ENCODE data around the gene UFM1. TPM values are rescaled to one million over a fixed set of nuclear protein-coding genes. Genes with fewer than 3 reads are reported as not detected.

The UFM1 gene
- total and polyA plus RNA-seq, 9 of the 15 experiments (the other 6 are each of a cell fraction or from before 2014, with no cell fraction given): 26.3 to 58.5 (median 36.1) TPM

GRCh38 chr13:38308736-38309135 is 40.9 kb upstream of the UFM1 start:
- POLR2A ChIA-PET: no interaction called here
- 11% methylated on average over 2 of the region's 2 CpGs for WGBS (ENCODE audit: insufficient coverage, low coverage, missing lambda C conversion rate)

More at GRCh38 chr13:38308736-38309135, 40.9 kb upstream of the UFM1 start:
- H3K4me2 ChIP-seq (ENCODE audit: insufficient read depth, low read length): no peak overlapping the region
- no peak overlapping the region for H2AFZ ChIP-seq (ENCODE audit: low read depth, low read length)
- no peaks in the 10 kb centered on the region for H3K9me3 ChIP-seq (replicated peaks; ENCODE audit: control insufficient read depth, insufficient read depth, low read depth, low read length)
- no peaks in the 10 kb centered on the region for H3K4me1 ChIP-seq (replicated peaks in 1 of 2; ENCODE audit: control insufficient read depth in 2 of 2, insufficient read depth in 2 of 2, low read length in 2 of 2)
- H3K27me3 ChIP-seq (ENCODE audit: control insufficient read depth in 2 of 2, insufficient read depth in 2 of 2, low read length in 2 of 2): no peaks in the 10 kb centered on the region
- FAIRE-seq: no peak
- no peak for TF ChIP-seq ZNF224 (CRISPR knock-in tag; IDR thresholded peaks at IDR 0.05)
- TF ChIP-seq ZNF518B (CRISPR knock-in tag; IDR thresholded peaks at IDR 0.05): no peak
- no peak overlapping the region for H3K9ac ChIP-seq (ENCODE audit: insufficient read depth in 1 of 2, low read depth in 2 of 2, low read length in 2 of 2)
- no peak for ATAC-seq
- no peaks in the 10 kb centered on the region for H3K79me2 ChIP-seq (ENCODE audit: control insufficient read depth, insufficient read depth, low read length)
- no peaks in the 10 kb centered on the region for H3K36me3 ChIP-seq (ENCODE audit: control insufficient read depth, insufficient read depth, low read length)
- H3K9me1 ChIP-seq (ENCODE audit: control insufficient read depth, insufficient read depth, low read length): no peaks in the 10 kb centered on the region
- in situ Hi-C loops (cut with MboI) (no loop called here), intact Hi-C loops (cut with micrococcal nuclease) (no loop called here)
- H3K27ac ChIP-seq (ENCODE audit: extremely low read depth, low read depth, low read length): no peak overlapping the region
- H4K20me1 ChIP-seq (replicated peaks; ENCODE audit: control insufficient read depth, insufficient read depth, low read length): no peaks in the 10 kb centered on the region
- CTCF ChIA-PET (ENCODE audit: low intra/inter-chr PET ratio): no interaction called here
- no peak for DNase-seq (ENCODE audit: extremely low read depth in 1 of 4, low spot score in 3 of 4)
- BruUV-seq (replicated peaks): no TSS peak
- no peak overlapping the region for H3K4me3 ChIP-seq
